Thyroid gland (tissue), 4 donors: ENCODE data around the gene LIFR.

ENCODE experiments used
- POLR2A ChIP-seq, 2 donors: fragments of 450-650 bp; IDR thresholded peaks; one replicate each; pipeline ENCODE4 v1.6.1; 2017; ENCODE audit warnings: antibody characterized with exemption in 2 of 2, mild to moderate bottlenecking in 2 of 2, moderate library complexity in 1 of 2
- TF ChIP-seq, protein P1 (sequence below), 6 experiments: fragments of 200-600 bp in 3 of 6; fragments of 450-650 bp in 3 of 6; sonication (generic) in 3 of 6; IDR thresholded peaks; one replicate each; pipeline ENCODE4 v1.5.1; 2016 to 2019; ENCODE audit warnings: antibody characterized with exemption in 6 of 6, mild to moderate bottlenecking in 2 of 6, inconsistent platforms in 1 of 6, moderate library complexity in 1 of 6

DNA sequence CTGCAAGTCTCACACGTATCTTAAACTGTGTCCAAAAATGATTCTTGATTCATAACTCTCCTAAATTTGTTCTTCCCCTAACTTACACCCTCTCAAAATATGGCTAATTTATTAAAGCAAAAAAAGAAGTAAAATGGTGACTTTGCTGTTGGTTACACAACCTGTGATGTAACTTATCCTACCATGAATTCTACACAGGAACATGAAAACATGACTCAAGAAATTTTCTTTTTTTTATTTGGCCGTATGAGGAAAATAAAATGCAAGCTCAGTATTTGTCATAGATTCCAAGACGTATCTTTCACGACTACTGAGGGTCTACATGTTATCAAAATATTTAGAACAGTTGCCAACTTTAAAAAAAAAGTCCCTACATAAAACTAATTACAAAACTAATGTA is 9.2 kb downstream of the LIFR start:
- TF ChIP-seq, protein P1, sequence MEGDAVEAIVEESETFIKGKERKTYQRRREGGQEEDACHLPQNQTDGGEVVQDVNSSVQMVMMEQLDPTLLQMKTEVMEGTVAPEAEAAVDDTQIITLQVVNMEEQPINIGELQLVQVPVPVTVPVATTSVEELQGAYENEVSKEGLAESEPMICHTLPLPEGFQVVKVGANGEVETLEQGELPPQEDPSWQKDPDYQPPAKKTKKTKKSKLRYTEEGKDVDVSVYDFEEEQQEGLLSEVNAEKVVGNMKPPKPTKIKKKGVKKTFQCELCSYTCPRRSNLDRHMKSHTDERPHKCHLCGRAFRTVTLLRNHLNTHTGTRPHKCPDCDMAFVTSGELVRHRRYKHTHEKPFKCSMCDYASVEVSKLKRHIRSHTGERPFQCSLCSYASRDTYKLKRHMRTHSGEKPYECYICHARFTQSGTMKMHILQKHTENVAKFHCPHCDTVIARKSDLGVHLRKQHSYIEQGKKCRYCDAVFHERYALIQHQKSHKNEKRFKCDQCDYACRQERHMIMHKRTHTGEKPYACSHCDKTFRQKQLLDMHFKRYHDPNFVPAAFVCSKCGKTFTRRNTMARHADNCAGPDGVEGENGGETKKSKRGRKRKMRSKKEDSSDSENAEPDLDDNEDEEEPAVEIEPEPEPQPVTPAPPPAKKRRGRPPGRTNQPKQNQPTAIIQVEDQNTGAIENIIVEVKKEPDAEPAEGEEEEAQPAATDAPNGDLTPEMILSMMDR (IDR thresholded peaks at IDR 0.05): no peak
- no peak for TF ChIP-seq POLR2A (IDR thresholded peaks at IDR 0.05)
